ENCODE data around the gene FAM83C. TPM values are rescaled to one million over a fixed set of nuclear protein-coding genes. Genes with fewer than 3 reads are reported as not detected.

FAM83C gene
- total and polyA plus RNA-seq, 9 of the 15 experiments (the other 6 are each of a cell fraction or from before 2014, with no cell fraction given): not detected

GRCh38 chr20:35284992-35285805, 7.0 kb downstream of the FAM83C start (continued):
- TF ChIP-seq TBP (optimal IDR thresholded peaks at IDR 0.05; ENCODE audit: low read depth, low read length) (no peak), ZNF398 (CRISPR knock-in tag; IDR thresholded peaks at IDR 0.05) (no peak), ERF (CRISPR knock-in tag; IDR thresholded peaks at IDR 0.05) (no peak), BCLAF1 (IDR thresholded peaks at IDR 0.05; ENCODE audit: borderline replicate concordance in 1 of 2, control insufficient read depth in 1 of 2, low read depth in 2 of 2, low read length in 1 of 2) (no peak), MBD1 (CRISPR knock-in tag; IDR thresholded peaks at IDR 0.05) (no peak), BACH1 (tag; IDR thresholded peaks at IDR 0.05) (no peak), MITF (IDR thresholded peaks at IDR 0.05) (no peak), PHF21A (IDR thresholded peaks at IDR 0.05; ENCODE audit: borderline replicate concordance, low read depth) (no peak), MEF2D (tag; conservative IDR thresholded peaks at IDR 0.05; ENCODE audit: low read depth) (no peak), CTBP1 (IDR thresholded peaks at IDR 0.05; ENCODE audit: borderline replicate concordance) (0 out of 2 replicates have a peak, but pooled peaks have one; percentile 7), HOMEZ (CRISPR knock-in tag; IDR thresholded peaks at IDR 0.05) (no peak), LCOR (CRISPR knock-in tag; IDR thresholded peaks at IDR 0.05) (no peak), PTTG1 (tag; IDR thresholded peaks at IDR 0.05; ENCODE audit: low read depth) (no peak), ZBTB33 (CRISPR knock-in tag; IDR thresholded peaks at IDR 0.05) (no peak)
